H1 (cell line): Measurements from ENCODE around the gene NBPF1. TPM values are rescaled to one million over a fixed set of nuclear protein-coding genes. Genes with fewer than 3 reads are reported as not detected.
"Not testable (repeated sequence)": the region's sequence is repeated elsewhere in the genome, so short reads cannot be mapped to it uniquely, and the experiment has no call there.

Experiments used
- CTCF ChIA-PET: fragments of 300-600 bp; sonication (Branson Sonifier 250); formaldehyde crosslinking; loops from one replicate; lab custom pipeline; 2021; ENCODE audit not compliant: partially characterized antibody; lab: Charles Lee
- POLR2A ChIA-PET: fragments of 300-600 bp; sonication (Branson Sonifier 250); formaldehyde crosslinking; loops from one replicate; lab custom pipeline; 2021; ENCODE audit warnings: inconsistent platforms; ENCODE audit not compliant: partially characterized antibody; lab: Charles Lee
- DNase-seq, 2 experiments: peaks; one replicate each; pipeline versions ENCODE4 v3.0.0 to v3.0.0-alpha.2; 2010 to 2022; ENCODE audit warnings: low spot score in 2 of 2, low read depth in 1 of 2, mixed read lengths in 1 of 2
- FAIRE-seq: peaks from 2 replicates; lab custom pipeline; 2011; peaks lifted over from hg19 to GRCh38; lab: Jason Lieb, UNC
- H2AFZ ChIP-seq: 2 replicates; pipeline ENCODE4 v1.8.1; 2012; ENCODE audit warnings: low read length, inconsistent platforms
- H2AK5ac ChIP-seq: 2 replicates; pipeline ENCODE4 v1.6.1; 2013; ENCODE audit warnings: low read depth, low read length
- H2BK120ac ChIP-seq: replicated peaks from 2 replicates; pipeline ENCODE3; 2013; ENCODE audit warnings: low read depth, low read length, inconsistent platforms
- H2BK12ac ChIP-seq: 2 replicates; pipeline ENCODE4 v1.6.1; 2013; ENCODE audit warnings: low read depth, low read length
- H2BK15ac ChIP-seq: 2 replicates; pipeline ENCODE4 v1.6.1; 2013; ENCODE audit warnings: low read length
- H2BK20ac ChIP-seq: 2 replicates; pipeline ENCODE4 v1.6.1; 2013; ENCODE audit warnings: low read length
- H2BK5ac ChIP-seq: 2 replicates; pipeline ENCODE4 v1.6.1; 2013; ENCODE audit warnings: low read depth, low read length
- H3K14ac ChIP-seq: 2 replicates; pipeline ENCODE4 v1.6.1; 2013; ENCODE audit warnings: inconsistent platforms; ENCODE audit not compliant: insufficient read length
- H3K18ac ChIP-seq: 2 replicates; pipeline ENCODE4 v1.6.1; 2013; ENCODE audit warnings: low read length; ENCODE audit errors: extremely low read depth
- H3K23ac ChIP-seq: 2 replicates; pipeline ENCODE4 v1.6.1; 2013; ENCODE audit warnings: inconsistent platforms; ENCODE audit not compliant: insufficient read length
- H3K23me2 ChIP-seq: 2 replicates; pipeline ENCODE4 v1.6.1; 2013; ENCODE audit warnings: low read depth, low read length
- H3K27ac ChIP-seq: 2 replicates; pipeline ENCODE4 v1.6.1; 2011; ENCODE audit warnings: low read depth, low read length, inconsistent platforms
- H3K27me3 ChIP-seq, 4 experiments: replicated peaks in 1 of 4; 1 replicate in 1 of 4; 2 replicates in 3 of 4; pipeline versions ENCODE4 v1.6.1 to v1.8.1; 2011 to 2013; ENCODE audit warnings: low read length in 3 of 4, mild to moderate bottlenecking in 3 of 4, inconsistent platforms in 2 of 4, mixed read lengths in 2 of 4, moderate library complexity in 1 of 4; ENCODE audit not compliant: control insufficient read depth in 3 of 4, insufficient read depth in 3 of 4; ENCODE audit errors: extremely low read depth in 1 of 4
- H3K36me3 ChIP-seq, 4 experiments: 2 replicates each; pipeline versions ENCODE4 v1.6.1 to v1.8.1; 2011 to 2013; ENCODE audit warnings: mild to moderate bottlenecking in 4 of 4, low read length in 3 of 4, moderate library complexity in 2 of 4, control low read depth in 1 of 4, inconsistent platforms in 1 of 4; ENCODE audit not compliant: insufficient read depth in 4 of 4, control insufficient read depth in 2 of 4
- H3K4ac ChIP-seq: replicated peaks from 2 replicates; pipeline ENCODE3; 2013; ENCODE audit warnings: low read length, low read depth, mixed read lengths, inconsistent platforms; ENCODE audit not compliant: insufficient read length
- H3K4me1 ChIP-seq, 4 experiments: replicated peaks in 1 of 4; 1 replicate in 1 of 4; 2 replicates in 3 of 4; pipeline versions ENCODE4 v1.6.1 to v1.8.1; 2011 to 2013; ENCODE audit warnings: low read length in 3 of 4, inconsistent platforms in 2 of 4, mixed read lengths in 1 of 4; ENCODE audit not compliant: insufficient read depth in 4 of 4, control insufficient read depth in 3 of 4
- H3K4me2 ChIP-seq, 2 experiments: 2 replicates each; pipeline versions ENCODE4 v1.6.1 to v1.8.1; 2011 to 2013; ENCODE audit warnings: low read depth in 2 of 2, low read length in 2 of 2, control low read depth in 1 of 2, inconsistent platforms in 1 of 2, mild to moderate bottlenecking in 1 of 2; ENCODE audit not compliant: insufficient read depth in 1 of 2
- H3K4me3 ChIP-seq, 4 experiments: fragments of 200-600, 300-600 bp in 1 of 4; sonication (generic), shearing (Covaris generic), sonication (Bioruptor Twin) in 1 of 4; 2 replicates each; pipeline versions ENCODE4 v1.5.1 to v1.8.1; 2011 to 2016; ENCODE audit warnings: low read length in 4 of 4, low read depth in 3 of 4, control low read depth in 2 of 4, inconsistent platforms in 2 of 4, mild to moderate bottlenecking in 2 of 4, mixed read lengths in 1 of 4, moderate library complexity in 1 of 4; ENCODE audit not compliant: insufficient read depth in 2 of 4; ENCODE audit errors: extremely low read depth in 1 of 4
- H3K56ac ChIP-seq: replicated peaks from 2 replicates; pipeline ENCODE3; 2013; ENCODE audit warnings: low read depth, mild to moderate bottlenecking, mixed read lengths, low read length, inconsistent platforms; ENCODE audit not compliant: insufficient read length
- H3K79me1 ChIP-seq: 2 replicates; pipeline ENCODE4 v1.6.1; 2013; ENCODE audit warnings: low read depth, low read length, control low read depth
- H3K79me2 ChIP-seq, 2 experiments: 2 replicates each; pipeline versions ENCODE4 v1.6.1 to v1.8.1; 2012 to 2013; ENCODE audit warnings: low read length in 2 of 2, mild to moderate bottlenecking in 2 of 2, inconsistent platforms in 1 of 2; ENCODE audit not compliant: insufficient read depth in 2 of 2, control insufficient read depth in 1 of 2
- H3K9ac ChIP-seq, 4 experiments: replicated peaks in 1 of 4; 1 replicate in 1 of 4; 2 replicates in 3 of 4; pipeline versions ENCODE4 v1.6.1 to v1.8.1; 2011 to 2013; ENCODE audit warnings: low read depth in 3 of 4, low read length in 3 of 4, control low read depth in 2 of 4, mild to moderate bottlenecking in 2 of 4, moderate library complexity in 2 of 4, inconsistent platforms in 1 of 4; ENCODE audit errors: extremely low read depth in 1 of 4
- H3K9me3 ChIP-seq, 2 experiments: 2 replicates each; pipeline versions ENCODE4 v1.6.1 to v1.8.1; 2012 to 2013; ENCODE audit warnings: mild to moderate bottlenecking in 2 of 2, moderate library complexity in 2 of 2, control low read depth in 1 of 2, inconsistent platforms in 1 of 2, low read depth in 1 of 2, low read length in 1 of 2, mixed read lengths in 1 of 2; ENCODE audit not compliant: insufficient read depth in 2 of 2
- H4K20me1 ChIP-seq, 2 experiments: replicated peaks in 1 of 2; 2 replicates each; pipeline versions ENCODE3 to v1.8.1; 2011 to 2013; ENCODE audit warnings: inconsistent platforms in 2 of 2, low read length in 2 of 2, mild to moderate bottlenecking in 1 of 2; ENCODE audit not compliant: insufficient read depth in 2 of 2, control insufficient read depth in 1 of 2
- H4K5ac ChIP-seq: 2 replicates; pipeline ENCODE4 v1.6.1; 2013; ENCODE audit warnings: low read length, low read depth, mixed read lengths, inconsistent platforms; ENCODE audit not compliant: insufficient read length
- H4K8ac ChIP-seq: 2 replicates; pipeline ENCODE4 v1.8.0; 2013; ENCODE audit warnings: mild to moderate bottlenecking, moderate library complexity, low read length, inconsistent platforms; ENCODE audit not compliant: insufficient read depth; ENCODE audit errors: extremely low read depth
- H4K91ac ChIP-seq: replicated peaks from 2 replicates; pipeline ENCODE3; 2013; ENCODE audit warnings: low read length, mixed read lengths, inconsistent platforms; ENCODE audit not compliant: insufficient read length
- WGBS, 2 experiments: shearing (Covaris generic) in 1 of 2; methylation state at CpG; one replicate each; pipeline versions ENCODE4 v1.1.6 to v1.1.7; 2013 to 2015; ENCODE audit warnings: low lambda C conversion rate in 2 of 2, mixed read lengths in 2 of 2, inconsistent platforms in 1 of 2, low coverage in 1 of 2, missing lambda C conversion rate in 1 of 2; ENCODE audit not compliant: insufficient replicate concordance in 2 of 2, insufficient coverage in 1 of 2, insufficient read length in 1 of 2; ENCODE audit errors: extremely low coverage in 1 of 2, missing lambda C conversion rate in 1 of 2; 5-methylcytosine and 5-hydroxymethylcytosine counted together
- polyA plus RNA-seq, 7 experiments: library from polyadenylated mRNA; depleted of rRNA in 3 of 7; stranded (reverse) in 5 of 7; unstranded in 2 of 7; fragments of >200 nt in 5 of 7; fragments of 200-250 nt in 2 of 7; gene quantifications; 1 replicate in 5 of 7; 2 replicates in 1 of 7; 4 replicates in 1 of 7; pipeline versions ENCODE4 v1.2.1 to v1.2.3, GENCODE V29; 2011 to 2013; ENCODE audit warnings: missing spikeins in 2 of 7, mixed read lengths in 2 of 7
- total RNA-seq: library from RNA; stranded (reverse); fragmentation: NEBNext Ultra II Directional; extraction: Animal tissue kit (Norgen Biotek cat#: 25700); gene quantifications from 2 replicates; pipeline ENCODE4 v1.2.1, GENCODE V29; 2021

The NBPF1 gene
- total and polyA plus RNA-seq, 2 of the 8 experiments (the other 6 are each of a cell fraction or from before 2014, with no cell fraction given), result 9.6 to 19.3 TPM

DNA sequence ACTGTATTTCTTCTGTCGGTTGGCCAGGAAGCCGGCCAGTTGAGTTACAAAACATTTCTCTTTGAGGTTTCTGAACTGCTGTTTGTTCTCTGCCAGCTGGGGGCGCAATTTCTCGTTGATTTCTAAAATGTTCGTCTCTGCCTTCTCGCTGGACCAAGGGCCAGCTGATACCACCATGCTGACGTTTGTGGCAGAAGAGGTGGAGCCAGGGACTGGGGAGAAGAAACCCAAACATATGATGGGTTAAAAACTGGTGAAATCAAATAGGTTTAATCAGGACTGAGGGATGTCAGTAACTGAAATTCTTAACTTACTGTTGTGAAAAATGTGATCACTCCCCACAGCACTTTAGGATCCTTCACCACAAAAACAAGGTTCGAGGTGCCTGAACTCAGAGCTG is 21.5 kb downstream of the NBPF1 start:
- H4K20me1 ChIP-seq, H3K79me2 ChIP-seq, H2BK20ac ChIP-seq, H3K79me1 ChIP-seq, H3K9ac ChIP-seq, H2BK12ac ChIP-seq, H3K14ac ChIP-seq, H3K4ac ChIP-seq, H3K4me3 ChIP-seq, H4K5ac ChIP-seq, POLR2A ChIA-PET, H3K23me2 ChIP-seq, H2BK120ac ChIP-seq, H3K27ac ChIP-seq, H2AFZ ChIP-seq, H4K91ac ChIP-seq, H2BK5ac ChIP-seq, H3K27me3 ChIP-seq, H3K56ac ChIP-seq, FAIRE-seq, H3K23ac ChIP-seq, H2BK15ac ChIP-seq, H3K4me2 ChIP-seq, DNase-seq, H3K9me3 ChIP-seq, H3K18ac ChIP-seq, H3K4me1 ChIP-seq, H4K8ac ChIP-seq, H3K36me3 ChIP-seq, H2AK5ac ChIP-seq: not testable (repeated sequence)
- CTCF ChIA-PET, result interaction anchor here (0.9 to 1.8 kb wide), 7 partner anchors 11 to 105 kb away, joined by 3 to 7 read pairs (median 4); partner anchors contain the start of gene NBPF1
- WGBS, 2 experiments, result 15% methylated on average over 5 of the region's 8 CpGs; no CpG with 5 or more reads in 1 of the 2 experiments

DNA sequence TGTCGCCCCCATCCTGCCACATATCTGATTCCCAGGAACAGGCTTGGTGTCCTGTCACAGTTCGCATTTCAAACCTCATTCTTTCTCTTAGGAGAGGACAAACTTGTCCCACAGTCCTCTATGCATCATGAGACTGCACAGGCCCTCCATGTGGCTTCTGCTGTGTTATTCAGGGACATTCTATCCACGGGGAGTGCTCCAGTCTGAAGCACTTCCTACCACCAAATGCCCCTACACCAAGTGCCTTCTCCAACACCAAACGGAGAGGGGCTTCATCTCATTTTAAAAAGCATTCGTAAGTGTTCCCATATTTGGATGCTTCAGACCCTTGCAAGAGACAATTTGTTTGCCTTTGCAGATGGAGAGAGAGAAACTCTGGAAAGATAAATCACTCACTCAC is 25.3 kb downstream of the NBPF1 start:
- POLR2A ChIA-PET, H2BK15ac ChIP-seq: not testable (repeated sequence)

More for the DNA sequence above, 25.3 kb downstream of the NBPF1 start:
- H4K20me1 ChIP-seq, H3K79me1 ChIP-seq, H3K18ac ChIP-seq, H2BK12ac ChIP-seq, H3K4me3 ChIP-seq, H3K36me3 ChIP-seq, H3K14ac ChIP-seq, H3K9me3 ChIP-seq, H3K23ac ChIP-seq, H3K27me3 ChIP-seq, H3K9ac ChIP-seq, H3K79me2 ChIP-seq, H2AK5ac ChIP-seq, FAIRE-seq, H4K8ac ChIP-seq, H4K91ac ChIP-seq, DNase-seq, H3K4me2 ChIP-seq, H3K23me2 ChIP-seq, H4K5ac ChIP-seq, H3K56ac ChIP-seq, H2BK120ac ChIP-seq, H2BK20ac ChIP-seq, H3K4me1 ChIP-seq, H2BK5ac ChIP-seq, H3K4ac ChIP-seq, H3K27ac ChIP-seq, CTCF ChIA-PET, H2AFZ ChIP-seq: not testable (repeated sequence)
- 84% methylated on average over 5 of the region's 5 CpGs; no CpG with 5 or more reads in 1 of the 2 experiments for WGBS, 2 experiments
